H9 (cell line): ENCODE measurements around the gene TLR3. TPM values are rescaled to one million over a fixed set of nuclear protein-coding genes. Genes with fewer than 3 reads are reported as not detected.

Experiments used
- DNase-seq: peaks from one replicate; pipeline ENCODE4 v3.0.0-alpha.2; 2017
- H2AFZ ChIP-seq: one replicate; pipeline ENCODE4 v1.6.1; 2013; ENCODE audit warnings: mild to moderate bottlenecking, low read length, control low read depth, moderate library complexity
- H2AK5ac ChIP-seq: 2 replicates; pipeline ENCODE4 v1.6.1; 2013; ENCODE audit warnings: low read length, control low read depth, mixed read lengths; ENCODE audit not compliant: insufficient read length
- H2BK120ac ChIP-seq: one replicate; pipeline ENCODE4 v1.6.1; 2013; ENCODE audit warnings: low read depth, mild to moderate bottlenecking, low read length, control low read depth, inconsistent platforms; ENCODE audit not compliant: poor library complexity, severe bottlenecking
- H2BK12ac ChIP-seq: 2 replicates; pipeline ENCODE4 v1.6.1; 2013; ENCODE audit warnings: low read length, control low read depth, mixed read lengths, low read depth; ENCODE audit not compliant: insufficient read length
- H2BK15ac ChIP-seq: 2 replicates; pipeline ENCODE4 v1.6.1; 2013; ENCODE audit warnings: low read depth, low read length, control low read depth
- H2BK20ac ChIP-seq: one replicate; pipeline ENCODE4 v1.6.1; 2013; ENCODE audit warnings: low read depth, mild to moderate bottlenecking, low read length, control low read depth, inconsistent platforms; ENCODE audit not compliant: poor library complexity, severe bottlenecking
- H2BK5ac ChIP-seq: 2 replicates; pipeline ENCODE4 v1.6.1; 2013; ENCODE audit warnings: low read length, control low read depth, mixed read lengths; ENCODE audit not compliant: insufficient read length
- H3K14ac ChIP-seq: 2 replicates; pipeline ENCODE4 v1.6.1; 2013; ENCODE audit warnings: low read length, control low read depth; ENCODE audit not compliant: insufficient read depth
- H3K18ac ChIP-seq: 2 replicates; pipeline ENCODE4 v1.6.1; 2013; ENCODE audit warnings: low read depth, mild to moderate bottlenecking, mixed read lengths, low read length, control low read depth; ENCODE audit not compliant: insufficient read length
- H3K23ac ChIP-seq: 2 replicates; pipeline ENCODE4 v1.6.1; 2013; ENCODE audit warnings: low read length, control low read depth, mixed read lengths, low read depth; ENCODE audit not compliant: insufficient read length
- H3K23me2 ChIP-seq: 2 replicates; pipeline ENCODE4 v1.6.1; 2013; ENCODE audit warnings: low read depth, mild to moderate bottlenecking, mixed read lengths, low read length, control low read depth; ENCODE audit not compliant: insufficient read length, poor library complexity, severe bottlenecking
- H3K27ac ChIP-seq: 2 replicates; pipeline ENCODE4 v1.5.1; 2013; ENCODE audit warnings: low read length, control low read depth, mixed read lengths, low read depth; ENCODE audit not compliant: insufficient read length
- H3K27me3 ChIP-seq: 2 replicates; pipeline ENCODE4 v1.6.1; 2013; ENCODE audit warnings: low read length, control low read depth, inconsistent platforms; ENCODE audit not compliant: insufficient read depth
- H3K4ac ChIP-seq: 2 replicates; pipeline ENCODE4 v1.6.1; 2013; ENCODE audit warnings: low read depth, mild to moderate bottlenecking, control low read depth, inconsistent platforms, low read length, moderate library complexity
- H3K4me1 ChIP-seq: 2 replicates; pipeline ENCODE4 v1.6.1; 2013; ENCODE audit warnings: low read length, control low read depth, inconsistent platforms; ENCODE audit not compliant: insufficient read depth
- H3K4me2 ChIP-seq: 2 replicates; pipeline ENCODE4 v1.6.1; 2013; ENCODE audit warnings: low read length, control low read depth, mixed read lengths; ENCODE audit not compliant: insufficient read length, insufficient read depth
- H3K56ac ChIP-seq: 2 replicates; pipeline ENCODE4 v1.6.1; 2013; ENCODE audit warnings: low read depth, mild to moderate bottlenecking, mixed read lengths, low read length, control low read depth; ENCODE audit not compliant: insufficient read length
- H3K79me1 ChIP-seq: 2 replicates; pipeline ENCODE4 v1.6.1; 2013; ENCODE audit warnings: low read depth, mild to moderate bottlenecking, moderate library complexity, low read length, control low read depth, inconsistent platforms; ENCODE audit not compliant: insufficient read depth, poor library complexity, severe bottlenecking
- H3K79me2 ChIP-seq: 2 replicates; pipeline ENCODE4 v1.6.1; 2013; ENCODE audit warnings: low read length, control low read depth, inconsistent platforms; ENCODE audit not compliant: insufficient read depth
- H3K9ac ChIP-seq: 2 replicates; pipeline ENCODE4 v1.6.1; 2013; ENCODE audit warnings: low read length, control low read depth, mixed read lengths; ENCODE audit not compliant: insufficient read length; ENCODE audit errors: extremely low read depth
- H3K9me3 ChIP-seq: one replicate; pipeline ENCODE4 v1.6.1; 2013; ENCODE audit warnings: low read depth, low read length, inconsistent platforms; ENCODE audit not compliant: control insufficient read depth
- H3T11ph ChIP-seq: one replicate; pipeline ENCODE4 v1.6.1; 2013; ENCODE audit warnings: mild to moderate bottlenecking, low read length, control low read depth, inconsistent platforms
- H4K20me1 ChIP-seq: one replicate; pipeline ENCODE4 v1.6.1; 2013; ENCODE audit not compliant: control insufficient read depth, insufficient read length, insufficient read depth
- H4K5ac ChIP-seq: 2 replicates; pipeline ENCODE4 v1.6.1; 2013; ENCODE audit warnings: low read depth, mild to moderate bottlenecking, mixed read lengths, low read length, control low read depth; ENCODE audit not compliant: insufficient read length
- H4K8ac ChIP-seq: replicated peaks from 2 replicates; pipeline ENCODE4 v1.6.1; 2013; ENCODE audit warnings: low read length, control low read depth, mixed read lengths, low read depth; ENCODE audit not compliant: insufficient read length
- H4K91ac ChIP-seq: 2 replicates; pipeline ENCODE4 v1.6.1; 2013; ENCODE audit warnings: low read depth, mild to moderate bottlenecking, moderate library complexity, mixed read lengths, low read length, control low read depth; ENCODE audit not compliant: insufficient read length
- H3K27ac Mint-ChIP-seq, 3 experiments: 2 replicates in 2 of 3; 3 replicates in 1 of 3; pipeline ENCODE4 v1.8.0; 2020 to 2021; ENCODE audit warnings: mixed read lengths in 3 of 3, mild to moderate bottlenecking in 1 of 3, moderate library complexity in 1 of 3
- H3K27me3 Mint-ChIP-seq: 2 replicates; pipeline ENCODE4 v1.8.0; 2021; ENCODE audit warnings: low read depth, mild to moderate bottlenecking, moderate library complexity, mixed read lengths
- H3K36me3 Mint-ChIP-seq, 3 experiments: 2 replicates in 2 of 3; 3 replicates in 1 of 3; pipeline ENCODE4 v1.8.0; 2020 to 2021; ENCODE audit warnings: low read depth in 3 of 3, mixed read lengths in 3 of 3; ENCODE audit not compliant: insufficient read depth in 1 of 3
- H3K4me1 Mint-ChIP-seq, 2 experiments: 2 replicates each; pipeline ENCODE4 v1.8.0; 2020; ENCODE audit warnings: mixed read lengths in 2 of 2
- H3K4me3 Mint-ChIP-seq, 2 experiments: 2 replicates in 1 of 2; 3 replicates in 1 of 2; pipeline ENCODE4 v1.8.0; 2020 to 2021; ENCODE audit warnings: mild to moderate bottlenecking in 2 of 2, mixed read lengths in 2 of 2, moderate library complexity in 1 of 2
- H3K9me3 Mint-ChIP-seq, 2 experiments: 2 replicates in 1 of 2; 3 replicates in 1 of 2; pipeline ENCODE4 v1.8.0; 2020; ENCODE audit warnings: mild to moderate bottlenecking in 2 of 2, mixed read lengths in 2 of 2, moderate library complexity in 1 of 2
- CTCF ChIP-seq: fragments of 200-600 bp; sonication (generic); conservative IDR thresholded peaks from 3 replicates; pipeline ENCODE4 v1.8.0; 2021; ENCODE audit warnings: antibody characterized with exemption, mild to moderate bottlenecking
- WGBS: extraction: QIAGEN DNeasy Blood & Tissue Kit; methylation state at CpG from one replicate; pipeline ENCODE4 v1.1.7; 2013; ENCODE audit warnings: missing lambda C conversion rate, low lambda C conversion rate, mixed read lengths; ENCODE audit not compliant: insufficient read length; ENCODE audit errors: extremely low coverage; 5-methylcytosine and 5-hydroxymethylcytosine counted together
- total RNA-seq: library from RNA; stranded (reverse); gene quantifications from 2 replicates; pipeline ENCODE4 v1.2.1, GENCODE V29; 2021

Gene TLR3
- total RNA-seq, 1 experiment from 2014 or later: 0.92 TPM

- no peak overlapping the region for H2BK20ac ChIP-seq
- H2BK12ac ChIP-seq: no peak overlapping the region
- no peaks in the 10 kb centered on the region for H3K79me2 ChIP-seq
- H3T11ph ChIP-seq: no peak overlapping the region
- H4K8ac ChIP-seq: no peak overlapping the region
- no peak overlapping the region for H2AFZ ChIP-seq
- H3K4me2 ChIP-seq: peak overlapping the region; percentile 52
- no peak overlapping the region for H3K23ac ChIP-seq
- no peak overlapping the region for H3K4ac ChIP-seq
- no peak overlapping the region for H2BK5ac ChIP-seq
- 0 out of 3 replicates have a peak, but pooled peaks have one; percentile 18 for TF ChIP-seq CTCF
- no peak overlapping the region for H2BK15ac ChIP-seq
- H2AK5ac ChIP-seq: no peak overlapping the region
- Mint-ChIP-seq H3K36me3 (peaks cover 0 to 6% (median 6%) of the 10 kb centered on the region in 3 experiments; a peak in 3 of 7 replicates), H3K9me3 (peaks cover 3 to 8% of the 10 kb centered on the region in 2 experiments; a peak in 3 of 5 replicates), H3K4me3 (peak overlapping the region; percentile 71 to 86), H3K27me3 (peaks cover 50% of the 10 kb centered on the region), H3K27ac (no peak overlapping the region), H3K4me1 (peaks cover 22 to 28% of the 10 kb centered on the region in 2 experiments)
- H3K56ac ChIP-seq: no peak overlapping the region
- no peaks in the 10 kb centered on the region for H3K79me1 ChIP-seq
- peaks cover 2% of the 10 kb centered on the region for H4K20me1 ChIP-seq
- H3K27ac ChIP-seq: no peak overlapping the region
- H3K4me1 ChIP-seq: no peaks in the 10 kb centered on the region; the same call in 1 of the 2 replicates
- H4K5ac ChIP-seq: no peak overlapping the region
- peak overlapping the region; percentile 69; the same call in 1 of the 2 replicates for H3K14ac ChIP-seq
- H4K91ac ChIP-seq: no peak overlapping the region
- peak; percentile 55 for DNase-seq
- no peaks in the 10 kb centered on the region; the same call in 1 of the 2 replicates for H3K27me3 ChIP-seq
- no CpG with 5 or more reads among the region's 83 CpGs for WGBS
- peak overlapping the region; percentile 15 for H3K18ac ChIP-seq
- no peak overlapping the region for H3K9ac ChIP-seq
- no peaks in the 10 kb centered on the region for H3K9me3 ChIP-seq
- H3K23me2 ChIP-seq: peaks cover 12% of the 10 kb centered on the region
- H2BK120ac ChIP-seq: no peak overlapping the region
Observed at GRCh38 chr4:186104890-186105646, 36.1 kb downstream of the TLR3 start.
